Skeletal muscle tissue (tissue), 4 donors: ENCODE data around the gene NOP10. TPM values are rescaled to one million over a fixed set of nuclear protein-coding genes. Genes with fewer than 3 reads are reported as not detected.
A peak's percentile ranks its signal among the peaks of the same experiment; 100 is the strongest.
"Not testable (repeated sequence)": the region's sequence is repeated elsewhere in the genome, so short reads cannot be mapped to it uniquely, and the experiment has no call there.

ENCODE experiments used
- H3K27ac ChIP-seq: one replicate; pipeline ENCODE4 v1.7.0; 2013; ENCODE audit warnings: mild to moderate bottlenecking, low read depth, low read length, inconsistent platforms
- H3K27me3 ChIP-seq, 3 donors: one replicate each; pipeline ENCODE4 v1.7.0; 2013; ENCODE audit warnings: low read length in 3 of 3; ENCODE audit not compliant: control insufficient read depth in 3 of 3, insufficient read depth in 3 of 3
- H3K36me3 ChIP-seq, 3 donors: one replicate each; pipeline ENCODE4 v1.7.0; 2013; ENCODE audit warnings: low read length in 3 of 3; ENCODE audit not compliant: control insufficient read depth in 3 of 3, insufficient read depth in 3 of 3
- H3K4me1 ChIP-seq, 3 donors: one replicate each; pipeline ENCODE4 v1.7.0; 2013; ENCODE audit warnings: low read length in 3 of 3, mild to moderate bottlenecking in 3 of 3; ENCODE audit not compliant: control insufficient read depth in 3 of 3, insufficient read depth in 3 of 3
- H3K4me3 ChIP-seq, 3 donors: one replicate each; pipeline ENCODE4 v1.7.0; 2013; ENCODE audit warnings: low read length in 3 of 3
- H3K9ac ChIP-seq, 3 donors: one replicate each; pipeline ENCODE4 v1.7.0; 2013; ENCODE audit warnings: low read length in 3 of 3, mild to moderate bottlenecking in 3 of 3, moderate library complexity in 2 of 3, low read depth in 1 of 3
- H3K9me3 ChIP-seq, 3 donors: one replicate each; pipeline ENCODE4 v1.7.0; 2013; ENCODE audit warnings: low read length in 3 of 3; ENCODE audit not compliant: control insufficient read depth in 3 of 3
- total RNA-seq: library from RNA; depleted of rRNA; stranded (reverse); fragments of >200 nt; gene quantifications from one replicate; pipeline ENCODE4 v1.2.3, GENCODE V29; 2014
- donor health status: Osteomylitis.

NOP10 gene
- total RNA-seq, 1 donor from 2014 or later: 114 TPM

DNA sequence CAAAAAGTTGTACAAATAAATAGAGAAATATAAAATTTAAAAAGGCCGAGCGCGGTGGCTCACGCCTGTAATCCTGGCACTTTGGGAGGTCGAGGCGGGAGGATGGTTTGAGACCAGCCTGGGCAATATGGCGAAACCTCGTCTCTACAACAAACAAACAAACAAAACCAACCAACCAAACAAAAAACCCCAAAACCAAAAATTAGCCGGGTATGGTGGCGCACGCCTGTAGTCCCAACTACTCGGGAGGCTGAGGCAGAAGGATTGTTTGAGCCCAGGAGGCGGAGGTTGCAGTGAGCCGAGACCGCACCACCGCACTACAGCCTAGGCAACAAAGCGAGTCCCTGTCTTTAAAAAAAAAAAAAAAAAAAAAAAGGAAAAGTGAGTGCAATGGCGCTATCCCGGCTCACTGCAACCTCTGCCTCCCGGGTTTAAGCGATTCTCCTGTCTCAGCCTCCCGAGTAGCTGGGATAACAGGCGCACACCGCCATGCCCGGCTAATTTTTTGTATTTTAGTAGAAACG is 661 bp downstream of the NOP10 start:
- H3K4me3 ChIP-seq: peak overlapping the region; percentile 98 to 99 (median 98)
- H3K36me3 ChIP-seq: peaks cover 6 to 13% (median 11%) of the 10 kb centered on the region in 3 donors
- peaks cover 9 to 11% (median 10%) of the 10 kb centered on the region in 3 donors for H3K4me1 ChIP-seq
- not testable (repeated sequence) for H3K9me3 ChIP-seq, H3K27me3 ChIP-seq
- H3K27ac ChIP-seq: peak overlapping the region; percentile 80
- H3K9ac ChIP-seq: peak overlapping the region; percentile 82 to 93 (median 88)

DNA sequence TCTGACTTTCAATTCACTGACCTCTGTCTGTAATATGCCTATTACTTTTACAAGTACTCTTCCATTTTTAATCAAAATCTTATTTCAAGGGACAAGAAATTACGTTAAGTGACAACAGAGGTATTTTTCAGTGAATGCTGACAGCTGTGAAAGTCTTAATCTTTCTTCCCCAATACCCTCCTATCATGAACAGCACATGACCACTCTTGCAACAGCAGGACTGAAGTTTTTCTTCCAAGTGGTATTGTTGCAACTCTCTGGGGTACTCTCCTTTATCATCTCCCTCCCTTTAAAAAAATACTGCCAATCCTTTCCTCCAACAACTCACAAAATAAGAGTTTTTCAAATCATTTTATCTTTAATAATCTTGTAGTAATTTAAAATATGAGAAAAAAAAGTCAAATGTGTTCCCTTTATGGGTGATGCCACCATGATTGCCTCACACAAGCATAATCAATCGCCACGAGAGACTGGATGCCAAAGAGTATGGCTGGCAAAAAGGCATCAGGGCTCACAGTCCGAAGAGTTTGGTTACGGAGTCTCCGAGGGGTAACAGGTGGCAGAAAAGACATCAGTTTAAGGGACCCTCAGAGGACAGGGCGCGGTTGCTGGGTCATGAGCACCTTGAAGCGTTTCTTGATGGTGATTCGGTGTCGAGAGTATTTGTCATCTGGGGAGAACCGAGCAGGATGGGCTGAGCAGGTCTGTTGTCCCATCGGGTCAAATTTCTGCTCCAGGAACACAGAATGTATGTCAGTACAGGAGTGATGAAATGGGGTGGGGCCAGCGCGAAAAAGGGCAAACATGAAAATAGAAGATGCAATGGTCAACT is 1.3 kb downstream of the NOP10 start:
- Histone ChIP-seq H3K9me3 (no peaks in the 10 kb centered on the region), H3K27me3 (no peaks in the 10 kb centered on the region), H3K4me1 (peaks cover 16 to 18% (median 17%) of the 10 kb centered on the region in 3 donors), H3K4me3 (peak overlapping the region; percentile 98 to 99 (median 98)), H3K9ac (peak overlapping the region in 1 of 3 donors; percentile 88), H3K36me3 (peaks cover 6 to 13% (median 11%) of the 10 kb centered on the region in 3 donors), H3K27ac (no peak overlapping the region)

DNA sequence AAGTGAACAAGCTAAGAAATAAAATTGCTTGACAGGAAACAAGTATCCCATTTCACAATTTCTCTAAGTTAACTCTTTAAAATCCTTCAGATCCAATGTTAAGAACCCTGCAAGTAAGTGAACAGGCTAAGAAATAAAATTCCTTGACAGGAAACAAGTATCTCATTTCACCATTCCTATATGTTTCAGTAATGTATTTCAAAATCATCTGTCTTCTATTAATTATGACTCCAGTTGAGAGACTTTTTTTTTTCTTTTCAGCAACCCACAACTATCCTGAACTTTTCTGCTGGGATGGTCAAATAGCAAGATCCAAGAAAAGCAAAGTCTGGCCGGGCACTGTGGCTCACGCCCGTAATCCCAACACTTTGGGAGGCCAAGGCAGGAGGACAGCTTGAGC is 3.0 kb downstream of the NOP10 start:
- Histone ChIP-seq H3K36me3 (peaks cover 6 to 15% (median 11%) of the 10 kb centered on the region in 3 donors), H3K9me3 (no peaks in the 10 kb centered on the region), H3K9ac (no peak overlapping the region), H3K4me3 (no peak overlapping the region), H3K27ac (no peak overlapping the region), H3K4me1 (peaks cover 26 to 34% (median 28%) of the 10 kb centered on the region in 3 donors), H3K27me3 (no peaks in the 10 kb centered on the region)

DNA sequence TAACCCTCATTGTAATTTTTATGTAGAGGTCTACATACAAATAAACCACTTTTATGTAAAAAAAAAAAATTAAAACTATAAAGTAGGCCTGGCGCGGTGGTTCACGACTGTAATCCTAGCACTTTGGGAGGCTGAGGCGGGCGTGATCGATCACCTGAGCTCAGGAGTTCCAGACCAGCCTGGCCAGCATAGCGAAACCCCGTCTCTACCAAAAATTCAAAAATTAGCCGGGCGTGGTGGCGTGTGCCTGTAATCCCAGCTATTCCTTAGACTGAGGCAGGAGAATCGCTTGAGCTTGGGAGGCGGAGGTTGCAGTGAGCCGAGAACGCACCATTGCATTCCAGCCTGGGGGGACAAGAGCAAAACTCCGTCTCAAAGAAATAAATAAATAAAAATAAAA is 4.6 kb downstream of the NOP10 start:
- Histone ChIP-seq H3K4me1 (peaks cover 26 to 42% (median 28%) of the 10 kb centered on the region in 3 donors), H3K27me3 (no peaks in the 10 kb centered on the region), H3K4me3 (peak overlapping the region; percentile 66 to 98 (median 97)), H3K36me3 (peaks cover 6 to 15% (median 11%) of the 10 kb centered on the region in 3 donors), H3K9me3 (no peaks in the 10 kb centered on the region), H3K27ac (peak overlapping the region; percentile 94), H3K9ac (peak overlapping the region in 2 of 3 donors; percentile 90 to 92)

DNA sequence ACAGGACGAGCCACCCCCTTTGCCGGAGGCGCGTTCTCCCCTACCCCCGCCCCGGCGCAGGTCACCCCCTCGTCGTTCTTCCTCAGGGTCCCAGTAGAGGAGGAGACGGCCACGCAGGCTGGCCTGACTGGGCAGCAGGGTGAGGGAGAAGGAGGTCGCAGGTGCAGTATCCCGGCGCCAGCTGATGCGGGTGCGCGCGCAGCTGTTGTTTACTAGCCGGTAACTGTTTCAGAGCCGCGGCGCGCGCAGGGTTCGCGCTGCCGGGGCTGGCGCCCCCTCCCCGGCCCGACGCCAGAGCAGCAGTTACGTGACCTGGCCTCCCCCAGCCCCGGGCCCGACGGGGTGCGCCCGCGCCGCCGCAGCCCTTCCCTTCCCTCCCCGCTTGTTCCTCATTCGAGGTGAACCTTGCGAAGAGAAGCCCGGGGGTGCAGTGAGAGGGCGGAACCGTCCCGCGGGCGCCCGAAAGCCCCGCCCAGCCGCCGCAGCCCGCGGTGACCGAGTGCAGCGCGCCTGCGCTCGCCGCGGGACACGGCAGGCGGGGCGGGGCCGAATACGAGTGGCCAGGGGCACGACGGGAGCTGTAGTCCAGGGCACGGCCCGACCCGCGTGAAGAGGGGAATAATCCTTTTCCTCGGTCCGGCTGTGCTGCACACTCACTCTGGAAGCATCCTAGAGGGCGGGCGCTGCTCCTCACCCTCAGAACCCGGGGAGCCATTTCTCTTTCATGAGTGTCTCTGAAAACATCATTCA is 5.2 kb downstream of the NOP10 start, which contains the start of gene SLC12A6:
SLC12A6 (minus strand) TSS at position 225 of the 750 bp plus-strand sequence. CDS start 1,101 bp downstream, outside the sequence.
- peaks cover 26 to 40% (median 28%) of the 10 kb centered on the region in 3 donors for H3K4me1 ChIP-seq
- H3K4me3 ChIP-seq: peak within 1 kb of the TSS; percentile 90 to 98 (median 97)
- peak within 1 kb of the TSS; percentile 94 for H3K27ac ChIP-seq
- peak within 1 kb of the TSS; percentile 90 to 92 (median 92) for H3K9ac ChIP-seq
- no peaks in the 10 kb centered on the region for H3K27me3 ChIP-seq
- no peaks in the 10 kb centered on the region for H3K9me3 ChIP-seq
- H3K36me3 ChIP-seq: peaks cover 6 to 14% (median 11%) of the 10 kb centered on the region in 3 donors

DNA sequence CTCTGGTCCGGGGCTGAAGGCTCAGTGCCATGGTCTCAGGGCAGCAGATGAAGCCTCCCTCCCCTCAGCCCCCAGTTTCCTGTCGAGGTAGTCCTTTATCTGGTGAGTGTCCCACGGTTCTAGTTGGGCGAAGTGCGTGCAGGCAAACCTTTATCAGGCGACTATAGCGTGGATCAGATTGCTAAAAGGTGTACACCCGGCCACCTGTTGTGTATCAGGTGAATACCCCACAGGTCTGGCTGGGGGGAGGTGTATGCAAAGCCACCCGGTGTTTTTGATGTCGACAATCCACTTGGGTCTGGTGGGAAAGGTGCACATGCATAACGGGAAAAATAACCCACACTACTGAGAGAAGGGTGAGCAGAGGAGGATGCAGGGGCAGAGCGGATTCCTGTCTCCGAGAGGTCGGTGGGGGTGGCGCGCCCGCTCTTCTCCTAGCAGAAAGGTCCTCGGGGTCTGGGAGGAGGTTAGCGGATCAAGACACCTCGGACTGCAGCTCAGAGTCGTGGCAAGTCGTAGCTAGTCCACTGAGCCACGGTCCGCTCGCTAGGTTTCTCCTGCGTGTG is 5.9 kb downstream of the NOP10 start:
- Histone ChIP-seq H3K9ac (peak overlapping the region; percentile 90 to 92 (median 92)), H3K27ac (peak overlapping the region; percentile 94), H3K4me1 (peaks cover 25 to 40% (median 26%) of the 10 kb centered on the region in 3 donors), H3K36me3 (peaks cover 6 to 13% (median 11%) of the 10 kb centered on the region in 3 donors), H3K27me3 (no peaks in the 10 kb centered on the region), H3K4me3 (peak overlapping the region; percentile 90 to 98 (median 97)), H3K9me3 (no peaks in the 10 kb centered on the region)

DNA sequence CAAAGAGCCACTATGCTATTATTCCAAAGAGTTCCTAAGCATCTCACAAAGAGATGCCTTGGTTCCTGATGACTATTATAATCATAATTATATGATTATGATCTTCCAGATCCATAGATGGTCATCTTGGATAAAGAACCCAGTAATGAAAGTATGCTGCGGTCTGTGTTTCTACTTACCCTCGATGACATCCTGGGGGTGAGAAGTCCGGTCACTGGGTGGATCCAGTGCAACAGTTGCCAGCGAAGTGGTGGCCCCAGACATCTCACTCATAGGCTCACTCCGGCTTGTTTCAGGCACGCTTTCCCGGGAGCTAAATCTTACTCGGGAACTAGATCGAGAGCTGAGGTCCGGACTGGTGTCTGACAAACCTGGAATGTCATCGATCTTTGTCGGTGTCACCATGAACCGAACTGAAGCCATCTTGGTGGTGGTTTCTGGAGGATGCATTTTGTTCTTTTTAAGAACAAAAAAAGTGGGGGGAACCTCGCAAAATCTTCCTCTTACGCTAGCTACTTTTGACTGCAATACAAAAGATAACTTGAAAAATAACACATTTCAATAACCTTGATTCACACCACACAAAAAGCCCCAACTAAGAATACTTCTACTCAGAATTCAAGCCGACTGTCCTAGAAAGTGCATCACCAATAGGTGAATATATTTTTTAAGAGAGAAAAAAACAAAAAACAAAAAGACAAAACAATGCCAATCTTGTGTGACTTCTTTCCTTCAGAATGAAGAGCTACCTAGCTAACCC is 6.5 kb downstream of the NOP10 start:
- Histone ChIP-seq H3K4me1 (peaks cover 19 to 36% (median 22%) of the 10 kb centered on the region in 3 donors), H3K9me3 (no peaks in the 10 kb centered on the region), H3K4me3 (peak overlapping the region; percentile 90 to 98 (median 97)), H3K36me3 (peaks cover 1 to 11% (median 10%) of the 10 kb centered on the region in 3 donors), H3K27me3 (no peaks in the 10 kb centered on the region), H3K9ac (peak overlapping the region; percentile 90 to 92 (median 92)), H3K27ac (peak overlapping the region; percentile 94)

DNA sequence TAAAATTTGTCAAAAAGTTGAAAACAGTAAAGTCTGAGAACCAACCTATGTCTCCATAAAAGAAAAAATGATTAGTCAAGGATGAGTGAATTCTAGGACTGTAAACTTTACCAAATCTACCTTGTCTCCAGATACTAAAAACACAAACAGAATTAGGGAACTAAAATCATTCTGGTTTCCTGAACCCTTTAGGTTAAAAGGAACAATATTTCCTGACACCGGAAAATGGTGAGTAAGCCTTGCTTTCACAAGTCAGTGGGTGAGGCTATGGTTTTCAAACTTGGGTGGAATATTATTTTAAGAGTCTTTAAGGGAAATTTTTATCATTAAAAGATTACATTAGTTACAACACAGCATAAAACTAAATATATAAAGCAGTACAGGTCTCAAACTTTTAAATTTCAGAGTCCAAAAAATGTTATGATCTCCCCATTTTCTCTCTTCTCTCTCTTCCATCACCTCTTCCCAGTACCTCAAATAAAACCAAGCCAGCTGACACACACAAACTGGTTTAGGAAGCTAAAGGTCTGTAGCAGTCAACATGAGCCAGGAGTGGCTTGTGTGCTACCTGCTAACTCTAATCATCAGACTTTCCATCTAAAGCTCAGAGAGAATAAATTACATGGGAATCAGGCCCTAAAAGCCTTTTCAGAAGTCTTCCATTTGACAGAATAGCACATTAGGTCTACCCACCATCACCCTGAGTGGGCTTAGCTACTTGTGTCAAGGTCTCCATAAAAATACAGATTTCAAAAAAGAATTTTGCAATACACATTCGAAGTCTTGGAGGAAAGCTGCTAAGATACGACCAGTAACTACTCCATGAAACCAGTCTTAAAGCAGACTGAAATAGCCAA is 7.5 kb downstream of the NOP10 start:
- H3K9ac ChIP-seq: peak overlapping the region in 1 of 3 donors; percentile 25
- H3K27me3 ChIP-seq: no peaks in the 10 kb centered on the region
- H3K4me3 ChIP-seq: peak overlapping the region; percentile 1 to 97 (median 90)
- no peaks in the 10 kb centered on the region for H3K9me3 ChIP-seq
- peak overlapping the region; percentile 94 for H3K27ac ChIP-seq
- H3K4me1 ChIP-seq: peaks cover 19 to 36% (median 22%) of the 10 kb centered on the region in 3 donors
- H3K36me3 ChIP-seq: peaks cover 0 to 7% (median 6%) of the 10 kb centered on the region in 3 donors
